Liver (tissue), 9 donors: ENCODE data around the gene ODC1. TPM values are rescaled to one million over a fixed set of nuclear protein-coding genes. Genes with fewer than 3 reads are reported as not detected.
"Not testable (repeated sequence)": the region's sequence is repeated elsewhere in the genome, so short reads cannot be mapped to it uniquely, and the experiment has no call there.

Experiments used
- DNase-seq: peaks from one replicate; pipeline ENCODE4 v3.0.0-alpha.2; 2017; ENCODE audit warnings: low spot score
- H3K27ac ChIP-seq, 2 donors: one replicate each; pipeline ENCODE4 v1.7.0; 2013; ENCODE audit warnings: inconsistent platforms in 2 of 2, low read length in 2 of 2, control low read depth in 1 of 2, low read depth in 1 of 2, mild to moderate bottlenecking in 1 of 2
- H3K27me3 ChIP-seq, 4 donors: one replicate each; pipeline versions ENCODE4 v1.6.1 to v1.7.0; 2013; ENCODE audit warnings: low read length in 3 of 4, inconsistent platforms in 1 of 4, mild to moderate bottlenecking in 1 of 4, moderate library complexity in 1 of 4; ENCODE audit not compliant: control insufficient read depth in 4 of 4, insufficient read depth in 4 of 4
- H3K36me3 ChIP-seq, 4 donors: one replicate each; pipeline versions ENCODE4 v1.6.1 to v1.7.0; 2013; ENCODE audit warnings: low read length in 3 of 4, mild to moderate bottlenecking in 3 of 4, low read depth in 1 of 4, moderate library complexity in 1 of 4; ENCODE audit not compliant: control insufficient read depth in 4 of 4, insufficient read depth in 3 of 4
- H3K4me1 ChIP-seq, 4 donors: one replicate each; pipeline versions ENCODE4 v1.6.1 to v1.7.0; 2013; ENCODE audit warnings: low read length in 3 of 4, mild to moderate bottlenecking in 3 of 4, moderate library complexity in 1 of 4; ENCODE audit not compliant: control insufficient read depth in 4 of 4, insufficient read depth in 4 of 4
- H3K4me3 ChIP-seq, 3 donors: one replicate each; pipeline versions ENCODE4 v1.6.1 to v1.7.0; 2013; ENCODE audit warnings: low read length in 3 of 3, control low read depth in 1 of 3, low read depth in 1 of 3, mild to moderate bottlenecking in 1 of 3
- H3K9ac ChIP-seq, 2 donors: one replicate each; pipeline ENCODE4 v1.7.0; 2013; ENCODE audit warnings: low read length in 2 of 2, mild to moderate bottlenecking in 2 of 2, moderate library complexity in 2 of 2, control low read depth in 1 of 2, low read depth in 1 of 2
- H3K9me3 ChIP-seq, 4 donors: one replicate each; pipeline versions ENCODE4 v1.6.1 to v1.7.0; 2013; ENCODE audit warnings: low read length in 3 of 4; ENCODE audit not compliant: control insufficient read depth in 4 of 4
- ATF3 ChIP-seq: IDR thresholded peaks from 2 replicates; pipeline ENCODE4 v1.6.1; 2016; ENCODE audit warnings: antibody characterized with exemption
- CTCF ChIP-seq: fragments of 150-350 bp; IDR thresholded peaks from 2 replicates; pipeline ENCODE4 v1.5.1; 2017; ENCODE audit warnings: improper control_type of control experiment, low read depth, low read length; ENCODE audit not compliant: missing input control
- EGR1 ChIP-seq, 2 donors: IDR thresholded peaks; 2 replicates each; pipeline ENCODE4 v1.6.1; 2016 to 2018; ENCODE audit warnings: antibody characterized with exemption in 2 of 2, low read depth in 2 of 2
- FOXA2 ChIP-seq: IDR thresholded peaks from 2 replicates; pipeline ENCODE4 v1.6.1; 2016; ENCODE audit warnings: antibody characterized with exemption
- HNF4A ChIP-seq, 2 donors: conservative IDR thresholded peaks; 2 replicates each; pipeline ENCODE4 v1.6.1; 2016; ENCODE audit warnings: antibody characterized with exemption in 2 of 2, mild to moderate bottlenecking in 2 of 2
- HNF4G ChIP-seq: IDR thresholded peaks from 2 replicates; pipeline ENCODE4 v1.6.1; 2016; ENCODE audit warnings: antibody characterized with exemption
- MAX ChIP-seq: IDR thresholded peaks from 2 replicates; pipeline ENCODE4 v1.6.1; 2016; ENCODE audit warnings: antibody characterized with exemption
- RAD21 ChIP-seq, 2 donors: IDR thresholded peaks; 2 replicates each; pipeline ENCODE4 v1.6.1; 2016; ENCODE audit warnings: antibody characterized with exemption in 2 of 2, mild to moderate bottlenecking in 2 of 2
- TAF1 ChIP-seq: conservative IDR thresholded peaks from 2 replicates; pipeline ENCODE4 v1.6.1; 2016; ENCODE audit warnings: antibody characterized with exemption, mild to moderate bottlenecking
- YY1 ChIP-seq: IDR thresholded peaks from 2 replicates; pipeline ENCODE4 v1.6.1; 2016; ENCODE audit warnings: antibody characterized with exemption, mild to moderate bottlenecking
- WGBS: extraction: QIAGEN DNeasy Blood & Tissue Kit; methylation state at CpG from one replicate; pipeline ENCODE4 v1.1.7; 2013; 5-methylcytosine and 5-hydroxymethylcytosine counted together
- polyA plus RNA-seq, 2 donors: library from polyadenylated mRNA; stranded (reverse) in 1 of 2; unstranded in 1 of 2; fragments of 200-250 nt in 1 of 2; fragments of >200 nt in 1 of 2; fragmentation: Nextera tagmentation in 1 of 2; extraction: Ambion mirVana in 1 of 2; gene quantifications; one replicate each; pipeline versions ENCODE4 v1.2.1 to v1.2.3, GENCODE V29; 2013 to 2015
- total RNA-seq, 2 donors: library from RNA; depleted of rRNA; stranded (reverse); fragments of >200 nt; gene quantifications; one replicate each; pipeline ENCODE4 v1.2.3, GENCODE V29; 2014
- donor health status: healthy.
- donor health status: healthy.
- donor health status: healthy.
- donor health status: healthy.
- donor health status: healthy.

Gene ODC1
- total and polyA plus RNA-seq, 4 donors = 8.3 to 75.8 (median 48.1) TPM

- H3K4me1 ChIP-seq = peaks cover 5 to 35% (median 16%) of the 10 kb centered on the region in 4 donors
- 13% methylated on average over 32 of the region's 32 CpGs for WGBS
Measured at GRCh38 chr2:10447300-10447894, 730 bp downstream of the ODC1 start.

GRCh38 chr2:10446631-10447030 is 1.5 kb downstream of the ODC1 start:
- Histone ChIP-seq H3K4me1 (peaks cover 0 to 28% (median 12%) of the 10 kb centered on the region in 4 donors), H3K27me3 (no peaks in the 10 kb centered on the region), H3K9me3 (no peaks in the 10 kb centered on the region), H3K4me3 (peak overlapping the region in 2 of 3 donors; percentile 90 to 93), H3K36me3 (peaks cover 7 to 32% (median 28%) of the 10 kb centered on the region in 4 donors), H3K9ac (peak overlapping the region in 1 of 2 donors; percentile 91), H3K27ac (no peak overlapping the region)
- DNase-seq = no peak
- 80% methylated on average over 6 of the region's 6 CpGs for WGBS
- TF ChIP-seq EGR1 (IDR thresholded peaks at IDR 0.05; ENCODE audit: low read depth in 2 of 2) = no peak
- no peak for TF ChIP-seq MAX

More at GRCh38 chr2:10447300-10447894, 730 bp downstream of the ODC1 start:
- TF ChIP-seq TAF1 (no peak), YY1 (peak; percentile 26)
- Histone ChIP-seq H3K4me3 (peak overlapping the region; percentile 90 to 98 (median 93)), H3K9ac (peak overlapping the region; percentile 23 to 91), H3K27me3 (no peaks in the 10 kb centered on the region), H3K27ac (peak overlapping the region; percentile 82 to 90), H3K36me3 (peaks cover 4 to 24% (median 20%) of the 10 kb centered on the region in 4 donors), H3K9me3 (no peaks in the 10 kb centered on the region)
- no peak for DNase-seq

- no peak overlapping the region for H3K4me3 ChIP-seq
- DNase-seq = no peak
- peaks cover 11 to 49% (median 45%) of the 10 kb centered on the region in 4 donors for H3K36me3 ChIP-seq
- no peak overlapping the region for H3K9ac ChIP-seq
- TF ChIP-seq HNF4A (conservative IDR thresholded peaks at IDR 0.05) (no peak), FOXA2 (no peak), CTCF (no peak), HNF4G (no peak), ATF3 (no peak), RAD21 (IDR thresholded peaks at IDR 0.05) (no peak)
- 88% methylated on average over 5 of the region's 5 CpGs for WGBS
- H3K9me3 ChIP-seq = no peaks in the 10 kb centered on the region
- no peak overlapping the region for H3K27ac ChIP-seq
- peaks cover 0 to 18% (median 4%) of the 10 kb centered on the region in 4 donors for H3K4me1 ChIP-seq
- H3K27me3 ChIP-seq = no peaks in the 10 kb centered on the region
Measured at GRCh38 chr2:10444463-10444862, 3.7 kb downstream of the ODC1 start.

- H3K27ac ChIP-seq, H3K9me3 ChIP-seq, H3K9ac ChIP-seq, DNase-seq, H3K4me3 ChIP-seq, H3K27me3 ChIP-seq: not testable (repeated sequence)
- 95% methylated on average over 2 of the region's 2 CpGs for WGBS
- peaks cover 0 to 14% (median 6%) of the 10 kb centered on the region in 4 donors for H3K4me1 ChIP-seq
- peaks cover 11 to 49% (median 45%) of the 10 kb centered on the region in 4 donors for H3K36me3 ChIP-seq
Measured at GRCh38 chr2:10442469-10443126, 5.5 kb downstream of the ODC1 start.
